ENCODE results near the gene CCDC178.

GRCh38 chr18:33183136-33183535 lies 257.4 kb downstream of the CCDC178 start:
- TF ChIP-seq EZH2phosphoT487 (IDR thresholded peaks at IDR 0.05; ENCODE audit: insufficient read depth, low read depth) (no peak), EZH2 (IDR thresholded peaks at IDR 0.05; ENCODE audit: insufficient read depth, poor library complexity, severe bottlenecking) (no peak)
